Measurements from ENCODE around the gene CEMIP2.

The CEMIP2 gene

DNA sequence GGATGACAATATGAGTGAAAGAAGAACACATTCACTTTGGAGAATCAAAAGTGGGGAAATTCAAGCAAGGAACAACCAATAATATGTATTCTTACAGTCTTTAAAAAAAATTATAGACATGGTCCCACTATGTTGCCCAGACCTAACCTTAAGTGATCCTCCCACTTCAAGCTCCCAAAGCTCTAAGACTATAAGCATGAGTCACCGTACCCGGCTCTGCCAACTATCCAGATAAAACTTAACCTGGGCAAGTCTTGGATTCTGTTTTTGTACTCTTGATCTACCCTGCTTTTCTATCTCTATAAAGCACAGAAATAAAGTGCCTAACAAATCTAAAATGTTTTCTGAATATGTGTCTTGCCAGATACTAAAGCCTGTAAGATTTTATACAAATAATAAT is 30.9 kb downstream of the CEMIP2 start:
- TF ChIP-seq, protein P1, sequence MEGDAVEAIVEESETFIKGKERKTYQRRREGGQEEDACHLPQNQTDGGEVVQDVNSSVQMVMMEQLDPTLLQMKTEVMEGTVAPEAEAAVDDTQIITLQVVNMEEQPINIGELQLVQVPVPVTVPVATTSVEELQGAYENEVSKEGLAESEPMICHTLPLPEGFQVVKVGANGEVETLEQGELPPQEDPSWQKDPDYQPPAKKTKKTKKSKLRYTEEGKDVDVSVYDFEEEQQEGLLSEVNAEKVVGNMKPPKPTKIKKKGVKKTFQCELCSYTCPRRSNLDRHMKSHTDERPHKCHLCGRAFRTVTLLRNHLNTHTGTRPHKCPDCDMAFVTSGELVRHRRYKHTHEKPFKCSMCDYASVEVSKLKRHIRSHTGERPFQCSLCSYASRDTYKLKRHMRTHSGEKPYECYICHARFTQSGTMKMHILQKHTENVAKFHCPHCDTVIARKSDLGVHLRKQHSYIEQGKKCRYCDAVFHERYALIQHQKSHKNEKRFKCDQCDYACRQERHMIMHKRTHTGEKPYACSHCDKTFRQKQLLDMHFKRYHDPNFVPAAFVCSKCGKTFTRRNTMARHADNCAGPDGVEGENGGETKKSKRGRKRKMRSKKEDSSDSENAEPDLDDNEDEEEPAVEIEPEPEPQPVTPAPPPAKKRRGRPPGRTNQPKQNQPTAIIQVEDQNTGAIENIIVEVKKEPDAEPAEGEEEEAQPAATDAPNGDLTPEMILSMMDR (IDR thresholded peaks at IDR 0.05; ENCODE audit: insufficient read depth, low read depth, low read length, missing control alignments), result no peak
- DNase-seq (ENCODE audit: low read depth), result peak; percentile 64
- H3K4me3 ChIP-seq (ENCODE audit: low read length), result no peak overlapping the region

DNA sequence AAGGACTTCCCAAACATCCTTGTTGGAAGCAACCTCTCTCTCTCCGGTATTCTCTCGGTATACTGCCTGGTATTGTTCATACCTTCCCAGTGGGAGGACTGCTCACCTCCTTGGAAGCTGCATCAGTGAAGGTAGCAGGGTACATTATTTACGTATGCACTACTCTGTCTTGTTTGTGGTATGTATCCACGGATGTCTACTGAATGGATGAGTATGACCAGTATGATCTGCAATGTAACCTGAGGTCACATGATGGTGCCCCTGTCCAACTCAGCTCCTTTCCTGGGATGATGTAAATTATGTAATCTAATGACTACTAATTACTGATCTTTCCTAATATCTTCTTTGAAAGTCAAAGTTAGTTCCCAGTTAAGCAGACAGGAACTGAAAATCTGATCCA is 32.1 kb downstream of the CEMIP2 start:
- H3K4me3 ChIP-seq (ENCODE audit: low read length), result no peak overlapping the region
- no peak for DNase-seq (ENCODE audit: low read depth)
- TF ChIP-seq, protein P1 (IDR thresholded peaks at IDR 0.05; ENCODE audit: insufficient read depth, low read depth, low read length, missing control alignments), result no peak

DNA sequence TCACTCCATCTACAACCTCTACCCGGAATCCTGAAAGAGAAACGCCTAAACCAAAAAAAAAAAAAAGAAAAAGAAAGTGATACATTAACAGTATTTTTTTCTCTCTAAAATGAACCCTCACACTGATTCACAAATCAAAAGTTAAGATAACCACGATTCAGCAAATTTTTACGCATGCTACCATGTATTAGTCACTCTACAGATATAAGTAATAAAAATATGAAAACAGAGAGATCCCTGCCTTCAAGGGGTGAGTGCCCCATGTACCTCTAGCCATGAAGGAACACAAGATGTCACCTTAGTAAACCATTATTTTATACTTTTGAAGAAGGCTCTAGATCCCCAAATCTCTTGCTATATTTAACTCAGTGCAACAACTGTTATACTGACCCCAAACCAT is 33.4 kb downstream of the CEMIP2 start:
- no peak overlapping the region for H3K4me3 ChIP-seq (ENCODE audit: low read length)
- DNase-seq (ENCODE audit: low read depth), result no peak
- TF ChIP-seq, protein P1 (IDR thresholded peaks at IDR 0.05; ENCODE audit: insufficient read depth, low read depth, low read length, missing control alignments), result no peak

DNA sequence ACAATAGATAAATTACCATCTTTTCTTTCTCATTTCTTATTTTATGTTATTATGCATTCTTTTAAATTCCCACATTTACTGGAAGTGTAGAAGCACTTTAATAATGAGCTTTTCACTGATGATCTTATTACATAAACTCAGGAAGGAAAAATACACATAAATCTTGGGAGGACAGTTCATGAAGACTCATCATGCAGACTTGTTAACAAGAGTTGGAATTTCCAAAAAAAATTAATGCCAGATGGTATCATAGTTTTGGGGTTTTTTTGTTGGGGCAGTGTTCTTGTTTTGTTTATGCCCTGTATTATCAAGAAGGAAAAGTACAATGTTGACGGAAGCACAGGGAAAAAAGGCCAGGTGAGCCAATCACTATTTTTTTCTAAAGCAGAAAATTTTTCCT is 35.1 kb downstream of the CEMIP2 start:
- TF ChIP-seq, protein P1 (IDR thresholded peaks at IDR 0.05; ENCODE audit: insufficient read depth, low read depth, low read length, missing control alignments), result no peak
- no peak for DNase-seq (ENCODE audit: low read depth)

DNA sequence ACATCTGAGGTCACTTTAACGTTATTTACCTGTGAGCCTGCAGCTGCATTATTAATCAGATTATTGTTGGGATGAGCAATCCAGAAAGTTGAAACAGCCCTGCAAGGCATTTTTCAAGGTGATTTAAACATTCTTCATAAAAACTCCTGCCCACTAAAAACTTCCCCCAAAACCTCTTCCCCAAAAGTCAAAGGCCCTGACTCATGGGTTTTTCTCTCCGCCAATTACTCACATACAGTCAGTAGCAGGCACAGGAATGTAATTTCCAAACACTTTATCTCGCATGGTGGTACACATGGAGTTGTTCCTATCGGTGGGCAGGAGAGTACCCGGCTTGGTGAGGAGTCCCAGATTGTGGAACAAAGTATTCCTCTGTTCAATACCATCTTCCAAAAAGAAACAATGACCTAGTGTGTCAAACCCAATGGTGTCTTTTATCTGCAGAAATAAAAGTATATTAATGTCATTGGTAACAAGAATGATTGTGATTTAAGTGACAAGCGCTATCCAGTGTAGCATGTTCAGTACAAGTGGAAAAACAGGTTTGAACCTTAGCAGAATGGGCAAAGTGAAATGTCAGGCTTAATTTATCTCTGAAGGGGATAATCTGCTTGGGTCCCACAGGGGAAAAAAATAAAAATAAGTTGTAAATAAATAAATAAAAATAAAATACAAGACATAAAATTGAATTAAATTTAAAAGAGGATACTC is 38.3 kb downstream of the CEMIP2 start:
- no peak overlapping the region for H3K4me3 ChIP-seq (ENCODE audit: low read length)
- TF ChIP-seq, protein P1 (IDR thresholded peaks at IDR 0.05; ENCODE audit: insufficient read depth, low read depth, low read length, missing control alignments), result no peak
- peak; percentile 57 for DNase-seq (ENCODE audit: low read depth)

More for the DNA sequence above, 35.1 kb downstream of the CEMIP2 start:
- no peak overlapping the region for H3K4me3 ChIP-seq (ENCODE audit: low read length)

DNA sequence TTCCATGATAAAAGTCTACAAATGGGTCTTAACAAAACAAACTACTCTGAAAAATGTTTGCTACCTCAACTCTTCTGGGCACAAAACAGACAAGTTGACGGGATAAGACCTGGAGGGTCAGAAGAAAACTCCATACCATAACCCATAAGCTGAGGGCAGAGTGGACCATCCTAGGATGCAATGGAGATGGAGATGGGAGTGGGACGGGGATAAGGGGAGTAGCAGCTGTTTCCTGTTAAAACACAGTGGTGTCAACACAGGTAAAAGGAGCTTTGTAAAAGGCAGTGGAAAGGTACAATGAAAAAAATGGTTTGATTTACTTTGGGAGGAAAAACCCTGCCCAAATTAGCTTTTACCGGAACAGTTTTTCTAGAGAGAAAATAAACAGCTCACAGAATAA is 41.6 kb downstream of the CEMIP2 start:
- no peak for DNase-seq (ENCODE audit: low read depth)
- no peak overlapping the region for H3K4me3 ChIP-seq (ENCODE audit: low read length)
- TF ChIP-seq, protein P1 (IDR thresholded peaks at IDR 0.05; ENCODE audit: insufficient read depth, low read depth, low read length, missing control alignments), result no peak
